ENCODE measurements around the gene MMAB. TPM values are rescaled to one million over a fixed set of nuclear protein-coding genes. Genes with fewer than 3 reads are reported as not detected.

Gene MMAB
- total RNA-seq, 4 donors from 2014 or later = 22.3 to 39.6 (median 31.1) TPM

DNA sequence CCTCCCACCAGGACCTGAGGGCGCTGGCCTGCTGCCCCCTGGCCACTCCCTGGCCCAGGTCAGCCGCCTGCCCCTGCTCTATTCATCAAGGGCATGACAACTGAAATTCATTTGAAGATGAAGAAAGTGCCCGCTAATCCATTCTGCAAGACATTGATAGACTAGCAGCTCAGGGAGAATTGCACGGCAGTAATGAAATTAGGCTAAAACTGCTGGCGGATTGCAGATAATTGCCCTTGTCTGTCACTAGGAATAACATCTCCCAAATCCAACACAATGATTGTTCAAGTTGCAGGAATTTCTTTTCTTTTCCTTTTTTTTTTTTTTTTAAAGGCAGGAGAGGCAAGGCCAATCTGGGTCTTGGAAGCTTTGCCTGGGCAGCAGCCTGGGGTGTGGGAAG is 44.8 kb upstream of the MMAB start:
- 94% methylated on average over 2 of the region's 5 CpGs; no CpG with 5 or more reads in 1 of the 2 donors for WGBS, 2 donors (ENCODE audit: low coverage in 1 of 2)
- Histone ChIP-seq H3K4me1 (peaks cover 0 to 11% (median 0%) of the 10 kb centered on the region in 3 donors), H3K27me3 (peaks cover 75% of the 10 kb centered on the region), H3K9me3 (no peaks in the 10 kb centered on the region), H3K4me3 (no peak overlapping the region), H3K27ac (no peak overlapping the region), H3K36me3 (no peaks in the 10 kb centered on the region)
- no peak for ATAC-seq
- TF ChIP-seq EP300 (IDR thresholded peaks at IDR 0.05) (no peak), POLR2A (IDR thresholded peaks at IDR 0.05) (no peak), POLR2AphosphoS5 (IDR thresholded peaks at IDR 0.05) (no peak)
- TF ChIP-seq, protein P1, sequence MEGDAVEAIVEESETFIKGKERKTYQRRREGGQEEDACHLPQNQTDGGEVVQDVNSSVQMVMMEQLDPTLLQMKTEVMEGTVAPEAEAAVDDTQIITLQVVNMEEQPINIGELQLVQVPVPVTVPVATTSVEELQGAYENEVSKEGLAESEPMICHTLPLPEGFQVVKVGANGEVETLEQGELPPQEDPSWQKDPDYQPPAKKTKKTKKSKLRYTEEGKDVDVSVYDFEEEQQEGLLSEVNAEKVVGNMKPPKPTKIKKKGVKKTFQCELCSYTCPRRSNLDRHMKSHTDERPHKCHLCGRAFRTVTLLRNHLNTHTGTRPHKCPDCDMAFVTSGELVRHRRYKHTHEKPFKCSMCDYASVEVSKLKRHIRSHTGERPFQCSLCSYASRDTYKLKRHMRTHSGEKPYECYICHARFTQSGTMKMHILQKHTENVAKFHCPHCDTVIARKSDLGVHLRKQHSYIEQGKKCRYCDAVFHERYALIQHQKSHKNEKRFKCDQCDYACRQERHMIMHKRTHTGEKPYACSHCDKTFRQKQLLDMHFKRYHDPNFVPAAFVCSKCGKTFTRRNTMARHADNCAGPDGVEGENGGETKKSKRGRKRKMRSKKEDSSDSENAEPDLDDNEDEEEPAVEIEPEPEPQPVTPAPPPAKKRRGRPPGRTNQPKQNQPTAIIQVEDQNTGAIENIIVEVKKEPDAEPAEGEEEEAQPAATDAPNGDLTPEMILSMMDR (IDR thresholded peaks at IDR 0.05) = no peak

- H3K9me3 ChIP-seq = no peaks in the 10 kb centered on the region
- TF ChIP-seq EP300 (IDR thresholded peaks at IDR 0.05) (no peak), POLR2A (IDR thresholded peaks at IDR 0.05) (no peak), POLR2AphosphoS5 (IDR thresholded peaks at IDR 0.05) (no peak)
- TF ChIP-seq, protein P1 (IDR thresholded peaks at IDR 0.05) = no peak
- ATAC-seq = no peak
- H3K27me3 ChIP-seq = peaks cover 75% of the 10 kb centered on the region
- no peak overlapping the region for H3K27ac ChIP-seq
- H3K4me3 ChIP-seq = no peak overlapping the region
- H3K4me1 ChIP-seq = peaks cover 0 to 11% (median 0%) of the 10 kb centered on the region in 3 donors
- 64% methylated on average over 4 of the region's 10 CpGs; no CpG with 5 or more reads in 1 of the 2 donors for WGBS, 2 donors (ENCODE audit: low coverage in 1 of 2)
- H3K36me3 ChIP-seq = no peaks in the 10 kb centered on the region
Observed at GRCh38 chr12:109617491-109617890, 44.2 kb upstream of the MMAB start.

- ATAC-seq = no peak
Observed at GRCh38 chr12:109615556-109616229, 42.4 kb upstream of the MMAB start.

GRCh38 chr12:109613649-109614455 is 40.5 kb upstream of the MMAB start:
- 56 to 66% methylated on average over 13 to 26 of the region's 26 CpGs for WGBS, 2 donors (ENCODE audit: low coverage in 1 of 2)
- Histone ChIP-seq H3K9me3 (no peaks in the 10 kb centered on the region), H3K4me3 (no peak overlapping the region), H3K27me3 (peaks cover 91% of the 10 kb centered on the region), H3K4me1 (no peaks in the 10 kb centered on the region), H3K27ac (no peak overlapping the region), H3K36me3 (no peaks in the 10 kb centered on the region)
- no peak for ATAC-seq
- TF ChIP-seq POLR2A (IDR thresholded peaks at IDR 0.05) = no peak
- TF ChIP-seq EP300 (IDR thresholded peaks at IDR 0.05) = no peak
- TF ChIP-seq, protein P1 (IDR thresholded peaks at IDR 0.05) = no peak
- no peak for TF ChIP-seq POLR2AphosphoS5 (IDR thresholded peaks at IDR 0.05)

More at GRCh38 chr12:109615556-109616229, 42.4 kb upstream of the MMAB start:
- no peaks in the 10 kb centered on the region for H3K9me3 ChIP-seq
- peaks cover 88% of the 10 kb centered on the region for H3K27me3 ChIP-seq
- H3K27ac ChIP-seq = no peak overlapping the region
- no peak overlapping the region for H3K4me3 ChIP-seq
- TF ChIP-seq POLR2A (IDR thresholded peaks at IDR 0.05) (no peak), POLR2AphosphoS5 (IDR thresholded peaks at IDR 0.05) (no peak), EP300 (IDR thresholded peaks at IDR 0.05) (no peak)
- TF ChIP-seq, protein P1 (IDR thresholded peaks at IDR 0.05) = no peak
- WGBS, 2 donors (ENCODE audit: low coverage in 1 of 2) = 44 to 53% methylated on average over 11 to 13 of the region's 14 CpGs
- no peaks in the 10 kb centered on the region for H3K4me1 ChIP-seq
- H3K36me3 ChIP-seq = no peaks in the 10 kb centered on the region

Measured in gastroesophageal sphincter (tissue), 4 donors.